MCF 10A (cell line): ENCODE data around the gene TAF4. TPM values are rescaled to one million over a fixed set of nuclear protein-coding genes. Genes with fewer than 3 reads are reported as not detected.

ENCODE experiments used
- BruUV-seq: library from RNA; stranded (reverse); fragments of 400-500 nt; replicated peaks from 2 replicates; lab custom pipeline; 2021; lab: Mats Ljungman, UMichigan
- CTCF ChIA-PET: fragments of 300-600 bp; sonication (Branson Sonifier 250); formaldehyde crosslinking; extraction: SDS; loops from one replicate; lab custom pipeline; 2021; ENCODE audit warnings: antibody characterized with exemption, inconsistent platforms; lab: Yijun Ruan, JAX
- POLR2A ChIA-PET: fragments of 300-600, 350-650 bp; sonication (Branson Sonifier 250); formaldehyde crosslinking; extraction: SDS; loops from one replicate; lab custom pipeline; 2020; ENCODE audit warnings: antibody characterized with exemption, inconsistent platforms; lab: Yijun Ruan, JAX
- DNase-seq: peaks from one replicate; pipeline ENCODE4 v3.0.0-alpha.2; 2018; ENCODE audit not compliant: unreplicated experiment
- H3K27ac Mint-ChIP-seq: one replicate; pipeline ENCODE4 v1.8.0; 2022; ENCODE audit warnings: mild to moderate bottlenecking, low read depth, mixed read lengths; ENCODE audit not compliant: unreplicated experiment
- H3K27me3 Mint-ChIP-seq: one replicate; pipeline ENCODE4 v1.8.0; 2022; ENCODE audit warnings: mixed read lengths; ENCODE audit not compliant: insufficient read depth, unreplicated experiment
- H3K36me3 Mint-ChIP-seq: one replicate; pipeline ENCODE4 v1.8.0; 2022; ENCODE audit warnings: mild to moderate bottlenecking, moderate library complexity, mixed read lengths; ENCODE audit not compliant: insufficient read depth, unreplicated experiment
- H3K4me1 Mint-ChIP-seq: one replicate; pipeline ENCODE4 v1.8.0; 2022; ENCODE audit warnings: mixed read lengths; ENCODE audit not compliant: insufficient read depth, unreplicated experiment
- H3K4me3 Mint-ChIP-seq: one replicate; pipeline ENCODE4 v1.8.0; 2022; ENCODE audit warnings: mild to moderate bottlenecking, moderate library complexity, mixed read lengths; ENCODE audit not compliant: unreplicated experiment
- H3K9me3 Mint-ChIP-seq: one replicate; pipeline ENCODE4 v1.8.0; 2022; ENCODE audit warnings: mixed read lengths; ENCODE audit not compliant: unreplicated experiment
- intact Hi-C: fragments of 100-400 bp; cut with micrococcal nuclease; formaldehyde crosslinking; loops from 2 replicates; pipeline ENCODE4 v1.14.1; 2022
- total RNA-seq: library from RNA; stranded (reverse); gene quantifications from 2 replicates; pipeline ENCODE4 v1.2.3, GENCODE V29; 2022
- TF ChIP-seq, protein P1 (sequence below): fragments of 200-600 bp; IDR thresholded peaks from one replicate; pipeline ENCODE4 v1.8.0; 2022; ENCODE audit warnings: antibody characterized with exemption, mild to moderate bottlenecking; ENCODE audit not compliant: unreplicated experiment

TAF4 gene
- total RNA-seq, 1 experiment from 2014 or later, result 15.9 TPM

DNA sequence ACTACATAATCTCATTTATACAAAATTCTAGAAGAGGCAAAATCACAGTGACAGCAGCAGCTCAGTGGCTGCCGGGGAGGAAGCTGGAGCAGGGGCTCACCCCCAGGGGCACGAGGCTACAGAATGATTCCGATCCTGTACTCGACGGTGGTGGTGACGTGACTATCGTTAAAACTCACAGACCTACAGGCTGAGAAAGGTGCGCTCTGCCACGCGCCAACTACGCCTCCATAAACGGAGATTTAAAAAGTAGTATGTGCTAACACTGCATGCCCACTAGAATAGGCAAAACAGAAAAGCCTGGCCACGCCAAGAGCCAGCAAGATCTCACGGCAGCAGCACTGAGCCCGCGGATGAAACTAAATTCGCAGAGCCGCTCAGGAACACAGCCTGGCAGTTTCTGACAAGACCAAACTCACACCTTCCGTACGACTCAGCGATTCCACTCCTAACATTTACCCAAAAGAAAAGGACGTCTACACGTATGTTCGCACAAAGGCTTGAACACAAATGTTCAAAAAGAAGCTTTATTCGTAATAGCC, 25.2 kb downstream of the TAF4 start:
- H3K27ac Mint-ChIP-seq, result no peak overlapping the region
- H3K9me3 Mint-ChIP-seq, result no peaks in the 10 kb centered on the region
- TF ChIP-seq, protein P1, sequence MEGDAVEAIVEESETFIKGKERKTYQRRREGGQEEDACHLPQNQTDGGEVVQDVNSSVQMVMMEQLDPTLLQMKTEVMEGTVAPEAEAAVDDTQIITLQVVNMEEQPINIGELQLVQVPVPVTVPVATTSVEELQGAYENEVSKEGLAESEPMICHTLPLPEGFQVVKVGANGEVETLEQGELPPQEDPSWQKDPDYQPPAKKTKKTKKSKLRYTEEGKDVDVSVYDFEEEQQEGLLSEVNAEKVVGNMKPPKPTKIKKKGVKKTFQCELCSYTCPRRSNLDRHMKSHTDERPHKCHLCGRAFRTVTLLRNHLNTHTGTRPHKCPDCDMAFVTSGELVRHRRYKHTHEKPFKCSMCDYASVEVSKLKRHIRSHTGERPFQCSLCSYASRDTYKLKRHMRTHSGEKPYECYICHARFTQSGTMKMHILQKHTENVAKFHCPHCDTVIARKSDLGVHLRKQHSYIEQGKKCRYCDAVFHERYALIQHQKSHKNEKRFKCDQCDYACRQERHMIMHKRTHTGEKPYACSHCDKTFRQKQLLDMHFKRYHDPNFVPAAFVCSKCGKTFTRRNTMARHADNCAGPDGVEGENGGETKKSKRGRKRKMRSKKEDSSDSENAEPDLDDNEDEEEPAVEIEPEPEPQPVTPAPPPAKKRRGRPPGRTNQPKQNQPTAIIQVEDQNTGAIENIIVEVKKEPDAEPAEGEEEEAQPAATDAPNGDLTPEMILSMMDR, result no peak
- no peak overlapping the region for H3K4me3 Mint-ChIP-seq
- CTCF ChIA-PET, result interaction anchor here (1.8 kb wide), 1 partner anchor 30 kb away, joined by 8 read pairs; no protein-coding TSS in a partner anchor
- intact Hi-C loops, result no loop called here
- DNase-seq, result no peak
- H3K27me3 Mint-ChIP-seq, result no peaks in the 10 kb centered on the region
- no TSS peak for BruUV-seq
- H3K36me3 Mint-ChIP-seq, result peaks cover 5% of the 10 kb centered on the region
- H3K4me1 Mint-ChIP-seq, result peaks cover 19% of the 10 kb centered on the region
- POLR2A ChIA-PET, result no interaction called here

DNA sequence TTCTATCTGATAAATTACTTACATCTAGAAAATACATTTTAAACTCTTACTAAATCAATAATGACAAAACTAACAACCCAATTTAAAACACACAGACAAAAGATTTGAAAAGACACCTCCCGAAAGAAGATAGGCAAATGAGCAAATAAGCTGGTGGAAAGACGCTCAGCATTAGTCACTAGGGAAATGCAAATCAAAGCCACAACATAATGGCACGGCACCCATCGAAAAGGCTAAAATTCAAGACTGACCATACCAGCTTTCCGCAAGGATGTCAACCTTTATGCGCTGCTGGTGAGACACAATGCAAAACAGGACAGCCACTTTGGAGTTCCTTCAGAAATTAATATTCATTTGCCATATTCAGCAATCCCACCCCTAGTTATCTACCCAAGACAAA, 25.9 kb downstream of the TAF4 start:
- no TSS peak for BruUV-seq
- CTCF ChIA-PET, result interaction anchor here (1.8 kb wide), 1 partner anchor 29 kb away, joined by 8 read pairs; no protein-coding TSS in a partner anchor
- POLR2A ChIA-PET, result interaction anchor here (0.8 to 1.6 kb wide), 2 partner anchors 9 to 82 kb away, joined by 3 to 4 read pairs; no protein-coding TSS in a partner anchor
- TF ChIP-seq, protein P1, result no peak
- Mint-ChIP-seq H3K4me1 (peaks cover 23% of the 10 kb centered on the region), H3K4me3 (no peak overlapping the region), H3K27ac (no peak overlapping the region), H3K27me3 (no peaks in the 10 kb centered on the region), H3K36me3 (peaks cover 5% of the 10 kb centered on the region), H3K9me3 (no peaks in the 10 kb centered on the region)
- intact Hi-C loops, result no loop called here
- DNase-seq, result no peak

- peaks cover 8% of the 10 kb centered on the region for H3K36me3 Mint-ChIP-seq
- TF ChIP-seq, protein P1, result no peak
- ChIA-PET POLR2A (no interaction called here), CTCF (interaction anchor here (0.7 to 3.6 kb wide), 3 partner anchors 12 to 34 kb away, joined by 3 to 20 read pairs (median 4); no protein-coding TSS in a partner anchor)
- no peak overlapping the region for H3K27ac Mint-ChIP-seq
- no peaks in the 10 kb centered on the region for H3K9me3 Mint-ChIP-seq
- H3K4me1 Mint-ChIP-seq, result peaks cover 26% of the 10 kb centered on the region
- no peak for DNase-seq
- no peaks in the 10 kb centered on the region for H3K27me3 Mint-ChIP-seq
- BruUV-seq, result no TSS peak
- H3K4me3 Mint-ChIP-seq, result no peak overlapping the region
- intact Hi-C loops, result no loop called here
Observed at GRCh38 chr20:62032609-62033368, 32.9 kb downstream of the TAF4 start.

- Mint-ChIP-seq H3K36me3 (peaks cover 8% of the 10 kb centered on the region), H3K4me1 (peaks cover 21% of the 10 kb centered on the region), H3K4me3 (no peak overlapping the region), H3K9me3 (no peaks in the 10 kb centered on the region), H3K27me3 (no peaks in the 10 kb centered on the region), H3K27ac (peak overlapping the region; percentile 63)
- CTCF ChIA-PET, result interaction anchor here (0.6 to 3.6 kb wide), 5 partner anchors 10 to 1728 kb away, joined by 3 to 20 read pairs (median 3); no protein-coding TSS in a partner anchor
- intact Hi-C loops, result no loop called here
- BruUV-seq, result no TSS peak
- POLR2A ChIA-PET, result no interaction called here
- DNase-seq, result no peak
- TF ChIP-seq, protein P1, result no peak
Observed at GRCh38 chr20:62031462-62032092, 34.1 kb downstream of the TAF4 start.
